ENCODE data around the gene ALDH3A1.

- TF ChIP-seq POLR2A (IDR thresholded peaks at IDR 0.05; ENCODE audit: low read depth, low read length), result no peak
- TF ChIP-seq, protein P1, sequence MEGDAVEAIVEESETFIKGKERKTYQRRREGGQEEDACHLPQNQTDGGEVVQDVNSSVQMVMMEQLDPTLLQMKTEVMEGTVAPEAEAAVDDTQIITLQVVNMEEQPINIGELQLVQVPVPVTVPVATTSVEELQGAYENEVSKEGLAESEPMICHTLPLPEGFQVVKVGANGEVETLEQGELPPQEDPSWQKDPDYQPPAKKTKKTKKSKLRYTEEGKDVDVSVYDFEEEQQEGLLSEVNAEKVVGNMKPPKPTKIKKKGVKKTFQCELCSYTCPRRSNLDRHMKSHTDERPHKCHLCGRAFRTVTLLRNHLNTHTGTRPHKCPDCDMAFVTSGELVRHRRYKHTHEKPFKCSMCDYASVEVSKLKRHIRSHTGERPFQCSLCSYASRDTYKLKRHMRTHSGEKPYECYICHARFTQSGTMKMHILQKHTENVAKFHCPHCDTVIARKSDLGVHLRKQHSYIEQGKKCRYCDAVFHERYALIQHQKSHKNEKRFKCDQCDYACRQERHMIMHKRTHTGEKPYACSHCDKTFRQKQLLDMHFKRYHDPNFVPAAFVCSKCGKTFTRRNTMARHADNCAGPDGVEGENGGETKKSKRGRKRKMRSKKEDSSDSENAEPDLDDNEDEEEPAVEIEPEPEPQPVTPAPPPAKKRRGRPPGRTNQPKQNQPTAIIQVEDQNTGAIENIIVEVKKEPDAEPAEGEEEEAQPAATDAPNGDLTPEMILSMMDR (conservative IDR thresholded peaks at IDR 0.05; ENCODE audit: low read depth, low read length), result no peak
Measured at GRCh38 chr17:19760746-19761145, 12.6 kb upstream of the ALDH3A1 start.
